ENCODE data around the gene PLPPR3. TPM values are rescaled to one million over a fixed set of nuclear protein-coding genes. Genes with fewer than 3 reads are reported as not detected.

The PLPPR3 gene
- total RNA-seq, 1 experiment from 2014 or later, result 63.7 TPM

GRCh38 chr19:769616-770015 is 52.1 kb downstream of the PLPPR3 start:
- Histone ChIP-seq H3K27me3 (ENCODE audit: control insufficient read depth, insufficient read depth, low read length) (no peaks in the 10 kb centered on the region), H3K27ac (ENCODE audit: low read length) (no peak overlapping the region), H3K36me3 (ENCODE audit: control insufficient read depth, insufficient read depth, low read length) (no peaks in the 10 kb centered on the region), H3K4me3 (ENCODE audit: low read depth in 2 of 2, low read length in 2 of 2) (no peak overlapping the region), H3K4me1 (ENCODE audit: control insufficient read depth, insufficient read depth, low read length) (peaks cover 6% of the 10 kb centered on the region), H3K9me3 (ENCODE audit: control insufficient read depth, insufficient read depth, low read depth, low read length) (no peaks in the 10 kb centered on the region)
- ATAC-seq (no peak), DNase-seq (ENCODE audit: low read depth, low spot score) (no peak)
- BruUV-seq (replicated peaks), result no TSS peak
- intact Hi-C loops (cut with micrococcal nuclease; ENCODE audit: unreplicated experiment) (loop anchor here (10.0 kb wide), 1 partner anchor 145 kb away; the partner anchor contains the start of genes KISS1R and R3HDM4), in situ Hi-C loops (cut with HindIII; ENCODE audit: low pct_unique_long_range_greater_than_20kb, low sequenced_read_pairs) (no loop called here)
- TF ChIP-seq TCF7L2 (IDR thresholded peaks at IDR 0.05; ENCODE audit: low read depth, low read length) (no peak), REST (IDR thresholded peaks at IDR 0.05; ENCODE audit: insufficient read depth in 1 of 2, low read depth in 2 of 2, low read length in 1 of 2) (no peak), CTCF (IDR thresholded peaks at IDR 0.05) (no peak), SIN3A (IDR thresholded peaks at IDR 0.05; ENCODE audit: borderline replicate concordance, insufficient read depth, low read depth, low read length) (no peak), POLR2AphosphoS5 (IDR thresholded peaks at IDR 0.05; ENCODE audit: low read depth, low read length) (no peak)
- POLR2A ChIA-PET, result no interaction called here
- CTCF ChIA-PET, result interaction anchor here (0.6 to 0.7 kb wide), 2 partner anchors 79 to 190 kb away, joined by 3 to 7 read pairs; no protein-coding TSS in a partner anchor

GRCh38 chr19:768424-768823 is 53.3 kb downstream of the PLPPR3 start:
- intact Hi-C loops (cut with micrococcal nuclease; ENCODE audit: unreplicated experiment), result no loop called here
- no TSS peak for BruUV-seq (replicated peaks)
- ATAC-seq (no peak), DNase-seq (ENCODE audit: low read depth, low spot score) (no peak)
- no peaks in the 10 kb centered on the region for H3K27me3 ChIP-seq (ENCODE audit: control insufficient read depth, insufficient read depth, low read length)
- H3K27ac ChIP-seq (ENCODE audit: low read length), result no peak overlapping the region
- in situ Hi-C loops (cut with HindIII; ENCODE audit: low pct_unique_long_range_greater_than_20kb, low sequenced_read_pairs), result no loop called here
- no peak overlapping the region for H3K4me3 ChIP-seq (ENCODE audit: low read depth in 2 of 2, low read length in 2 of 2)
- POLR2A ChIA-PET, result no interaction called here
- H3K9me3 ChIP-seq (ENCODE audit: control insufficient read depth, insufficient read depth, low read depth, low read length), result no peaks in the 10 kb centered on the region
- CTCF ChIA-PET, result no interaction called here
- no peaks in the 10 kb centered on the region for H3K36me3 ChIP-seq (ENCODE audit: control insufficient read depth, insufficient read depth, low read length)
- peaks cover 6% of the 10 kb centered on the region for H3K4me1 ChIP-seq (ENCODE audit: control insufficient read depth, insufficient read depth, low read length)
- no peak for TF ChIP-seq TCF7L2 (IDR thresholded peaks at IDR 0.05; ENCODE audit: low read depth, low read length)
- TF ChIP-seq POLR2AphosphoS5 (IDR thresholded peaks at IDR 0.05; ENCODE audit: low read depth, low read length), result no peak
- no peak for TF ChIP-seq CTCF (IDR thresholded peaks at IDR 0.05)
- no peak for TF ChIP-seq REST (IDR thresholded peaks at IDR 0.05; ENCODE audit: insufficient read depth in 1 of 2, low read depth in 2 of 2, low read length in 1 of 2)
- TF ChIP-seq SIN3A (IDR thresholded peaks at IDR 0.05; ENCODE audit: borderline replicate concordance, insufficient read depth, low read depth, low read length), result no peak
